Measurements from ENCODE around the gene MAEA. TPM values are rescaled to one million over a fixed set of nuclear protein-coding genes. Genes with fewer than 3 reads are reported as not detected.

MAEA gene
- total and polyA plus RNA-seq, 9 of the 15 experiments (the other 6 are each of a cell fraction or from before 2014, with no cell fraction given), result 2.1 to 86.5 (median 45.0) TPM

- TF ChIP-seq ZBTB40 (IDR thresholded peaks at IDR 0.05) (peak; percentile 89), ZBTB40 (CRISPR knock-in tag; IDR thresholded peaks at IDR 0.05) (no peak), ZHX1 (conservative IDR thresholded peaks at IDR 0.05; ENCODE audit: low read length) (no peak), NFYB (IDR thresholded peaks at IDR 0.05; ENCODE audit: extremely low read depth, insufficient read length) (peak; percentile 50), MEF2A (IDR thresholded peaks at IDR 0.05; ENCODE audit: control insufficient read depth, low read depth, low read length) (no peak; the same call in 1 of the 2 replicates), ID3 (CRISPR knock-in tag; IDR thresholded peaks at IDR 0.05) (no peak), ID3 (tag; IDR thresholded peaks at IDR 0.05) (no peak), SREBF2 (CRISPR knock-in tag; IDR thresholded peaks at IDR 0.05) (no peak), ELK1 (CRISPR knock-in tag; IDR thresholded peaks at IDR 0.05) (no peak), MXI1 (IDR thresholded peaks at IDR 0.05; ENCODE audit: low read depth, low read length) (peak; percentile 75; the same call in 1 of the 2 replicates), TOE1 (IDR thresholded peaks at IDR 0.05; ENCODE audit: borderline replicate concordance) (peak; percentile 93), TOE1 (CRISPR knock-in tag; IDR thresholded peaks at IDR 0.05; ENCODE audit: borderline replicate concordance, low read depth) (no peak), TFAP4 (CRISPR knock-in tag; IDR thresholded peaks at IDR 0.05; ENCODE audit: borderline replicate concordance) (peak; percentile 71)
These were observed 57.2 kb downstream of the MAEA start, which contains the start of gene UVSSA (continued) for GRCh38 chr4:1346781-1347409.
